Endothelial cell (in vitro differentiated cells): ENCODE results near the gene CDC27. TPM values are rescaled to one million over a fixed set of nuclear protein-coding genes. Genes with fewer than 3 reads are reported as not detected.
"Not testable (repeated sequence)": the region's sequence is repeated elsewhere in the genome, so short reads cannot be mapped to it uniquely, and the experiment has no call there.

ENCODE experiments used
- DNase-seq: peaks from one replicate; pipeline ENCODE4 v3.0.0; 2021; ENCODE audit warnings: low spot score
- H3K27ac Mint-ChIP-seq: one replicate; pipeline ENCODE4 v1.8.0; 2021; ENCODE audit warnings: mixed read lengths, inconsistent platforms; ENCODE audit not compliant: unreplicated experiment
- H3K27me3 Mint-ChIP-seq: one replicate; pipeline ENCODE4 v1.8.0; 2021; ENCODE audit warnings: mild to moderate bottlenecking, moderate library complexity, mixed read lengths, inconsistent platforms; ENCODE audit not compliant: unreplicated experiment
- H3K36me3 Mint-ChIP-seq: one replicate; pipeline ENCODE4 v1.8.0; 2021; ENCODE audit warnings: mild to moderate bottlenecking, low read depth, mixed read lengths, inconsistent platforms; ENCODE audit not compliant: unreplicated experiment
- H3K4me1 Mint-ChIP-seq: one replicate; pipeline ENCODE4 v1.8.0; 2021; ENCODE audit warnings: mild to moderate bottlenecking, mixed read lengths, inconsistent platforms; ENCODE audit not compliant: unreplicated experiment
- H3K4me3 Mint-ChIP-seq: one replicate; pipeline ENCODE4 v1.8.0; 2021; ENCODE audit warnings: mild to moderate bottlenecking, mixed read lengths, inconsistent platforms; ENCODE audit not compliant: unreplicated experiment
- H3K9me3 Mint-ChIP-seq: one replicate; pipeline ENCODE4 v1.8.0; 2021; ENCODE audit warnings: mixed read lengths, inconsistent platforms; ENCODE audit not compliant: unreplicated experiment
- CTCF ChIP-seq: fragments of 200-600 bp; sonication (generic); IDR thresholded peaks from one replicate; pipeline ENCODE4 v1.5.0; 2021; ENCODE audit warnings: antibody characterized with exemption; ENCODE audit not compliant: unreplicated experiment
- total RNA-seq: library from RNA; stranded (reverse); fragmentation: NEBNext Ultra II Directional; extraction: Animal tissue kit (Norgen Biotek cat#: 25700); gene quantifications from one replicate; pipeline ENCODE4 v1.2.1, GENCODE V29; 2021; ENCODE audit not compliant: unreplicated experiment

The CDC27 gene
- total RNA-seq, 1 donor from 2014 or later = 108 TPM

- Mint-ChIP-seq H3K9me3 (no peaks in the 10 kb centered on the region), H3K4me3 (no peak overlapping the region), H3K27me3 (peaks cover 3% of the 10 kb centered on the region), H3K27ac (no peak overlapping the region), H3K4me1 (peaks cover 10% of the 10 kb centered on the region), H3K36me3 (peaks cover 25% of the 10 kb centered on the region)
- DNase-seq = no peak
- no peak for TF ChIP-seq CTCF
These were observed 16.2 kb downstream of the CDC27 start for GRCh38 chr17:47172696-47173565.

GRCh38 chr17:47170710-47171109, 18.4 kb downstream of the CDC27 start:
- H3K9me3 Mint-ChIP-seq = no peaks in the 10 kb centered on the region
- H3K27me3 Mint-ChIP-seq = peaks cover 3% of the 10 kb centered on the region
- TF ChIP-seq CTCF = no peak
- H3K4me3 Mint-ChIP-seq = no peak overlapping the region
- no peak for DNase-seq
- peaks cover 10% of the 10 kb centered on the region for H3K4me1 Mint-ChIP-seq
- peaks cover 13% of the 10 kb centered on the region for H3K36me3 Mint-ChIP-seq
- no peak overlapping the region for H3K27ac Mint-ChIP-seq

GRCh38 chr17:47168896-47169295, 20.2 kb downstream of the CDC27 start:
- not testable (repeated sequence) for H3K36me3 Mint-ChIP-seq, H3K4me1 Mint-ChIP-seq, H3K9me3 Mint-ChIP-seq, H3K4me3 Mint-ChIP-seq, H3K27me3 Mint-ChIP-seq, H3K27ac Mint-ChIP-seq, DNase-seq

- not testable (repeated sequence) for H3K36me3 Mint-ChIP-seq, H3K9me3 Mint-ChIP-seq, H3K4me3 Mint-ChIP-seq, H3K4me1 Mint-ChIP-seq, H3K27me3 Mint-ChIP-seq, H3K27ac Mint-ChIP-seq, DNase-seq
These were observed 22.2 kb downstream of the CDC27 start for GRCh38 chr17:47166854-47167253.

GRCh38 chr17:47165137-47165536, 24.0 kb downstream of the CDC27 start:
- Mint-ChIP-seq H3K4me1 (no peaks in the 10 kb centered on the region), H3K27me3 (peaks cover 2% of the 10 kb centered on the region), H3K9me3 (no peaks in the 10 kb centered on the region), H3K4me3 (no peak overlapping the region), H3K36me3 (peaks cover 9% of the 10 kb centered on the region), H3K27ac (no peak overlapping the region)
- no peak for TF ChIP-seq CTCF
- DNase-seq = no peak

GRCh38 chr17:47164263-47164662, 24.8 kb downstream of the CDC27 start:
- no peak for TF ChIP-seq CTCF

More at GRCh38 chr17:47164263-47164662, 24.8 kb downstream of the CDC27 start:
- H3K36me3 Mint-ChIP-seq = peaks cover 13% of the 10 kb centered on the region
- DNase-seq = no peak
- H3K4me1 Mint-ChIP-seq = no peaks in the 10 kb centered on the region
- H3K4me3 Mint-ChIP-seq = no peak overlapping the region
- H3K27ac Mint-ChIP-seq = no peak overlapping the region
- H3K27me3 Mint-ChIP-seq = peaks cover 2% of the 10 kb centered on the region
- H3K9me3 Mint-ChIP-seq = no peaks in the 10 kb centered on the region
